Measurements from ENCODE around the gene FAM76B.

- no peak for TF ChIP-seq CTCF (conservative IDR thresholded peaks at IDR 0.05; ENCODE audit: low read depth, low read length)
- no peak for TF ChIP-seq EZH2 (IDR thresholded peaks at IDR 0.05; ENCODE audit: low read length, unreplicated experiment)
These were observed 10.9 kb upstream of the FAM76B start for GRCh38 chr11:95800438-95800837.
